Tibial artery (tissue), 4 donors: ENCODE data around the gene SCAPER.

ENCODE experiments used
- DNase-seq, 2 donors: peaks; one replicate each; pipeline ENCODE4 v3.0.0-alpha.2; 2019
- H3K27ac ChIP-seq, 2 donors: fragments of 200-600 bp; sonication (generic) in 1 of 2; 1 replicate in 1 of 2; 2 replicates in 1 of 2; pipeline ENCODE4 v1.5.1; 2018 to 2019; ENCODE audit warnings: mild to moderate bottlenecking in 1 of 2
- H3K27me3 ChIP-seq, 2 donors: fragments of 200-600 bp; sonication (generic) in 1 of 2; one replicate each; pipeline versions ENCODE4 v1.5.1 to v1.6.0; 2016 to 2019
- H3K36me3 ChIP-seq, 3 donors: fragments of 200-600 bp; sonication (generic) in 2 of 3; one replicate each; pipeline ENCODE4 v1.5.1; 2016 to 2019; ENCODE audit warnings: mild to moderate bottlenecking in 2 of 3
- H3K4me1 ChIP-seq, 4 donors: fragments of 200-600 bp; sonication (generic) in 2 of 4; 1 replicate in 3 of 4; 2 replicates in 1 of 4; pipeline ENCODE4 v1.5.1; 2016 to 2019
- H3K4me3 ChIP-seq, 2 donors: fragments of 200-600 bp; sonication (generic) in 1 of 2; 1 replicate in 1 of 2; 2 replicates in 1 of 2; pipeline ENCODE4 v1.5.1; 2018 to 2019; ENCODE audit warnings: mild to moderate bottlenecking in 2 of 2
- H3K9me3 ChIP-seq, 3 donors: fragments of 200-600 bp; sonication (generic) in 1 of 3; one replicate each; pipeline ENCODE4 v1.5.1; 2016 to 2019
- CTCF ChIP-seq, 2 experiments: fragments of 200-600 bp in 1 of 2; fragments of 450-650 bp in 1 of 2; IDR thresholded peaks; one replicate each; pipeline ENCODE4 v1.5.1; 2017 to 2019; ENCODE audit warnings: antibody characterized with exemption in 2 of 2, mild to moderate bottlenecking in 1 of 2, moderate library complexity in 1 of 2
- intact Hi-C: fragments of 100-400 bp; cut with DNase I; formaldehyde crosslinking; loops from one replicate; pipeline ENCODE4 v1.15.0; 2023; ENCODE audit warnings: low total_unique reads

SCAPER gene

DNA sequence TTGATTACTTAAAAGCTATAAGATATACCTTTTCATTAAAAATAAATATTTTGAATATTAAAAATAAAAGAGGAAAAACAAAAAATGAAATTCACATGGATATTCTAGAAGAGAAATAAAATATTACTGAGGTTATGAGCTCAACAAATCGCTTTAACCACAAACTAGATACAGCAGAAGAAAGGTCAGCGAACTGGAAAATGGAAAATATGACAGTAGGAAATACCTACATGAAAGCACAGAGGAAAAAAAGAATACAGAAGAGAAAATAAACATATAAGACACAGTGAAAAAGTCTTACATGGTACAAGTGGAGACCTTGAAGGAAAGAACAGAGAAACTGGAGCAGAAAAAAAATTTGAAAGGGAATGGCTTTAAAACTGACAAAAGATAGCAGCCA lies 33.2 kb downstream of the SCAPER start:
- intact Hi-C loops: no loop called here
- peaks cover 11 to 17% (median 16%) of the 10 kb centered on the region in 3 donors for H3K36me3 ChIP-seq
- H3K27ac ChIP-seq: no peak overlapping the region
- no peak for TF ChIP-seq CTCF (IDR thresholded peaks at IDR 0.05)
- H3K4me1 ChIP-seq: no peaks in the 10 kb centered on the region
- no peak overlapping the region for H3K4me3 ChIP-seq
- DNase-seq: no peak
- H3K27me3 ChIP-seq: no peaks in the 10 kb centered on the region
- H3K9me3 ChIP-seq: no peaks in the 10 kb centered on the region

DNA sequence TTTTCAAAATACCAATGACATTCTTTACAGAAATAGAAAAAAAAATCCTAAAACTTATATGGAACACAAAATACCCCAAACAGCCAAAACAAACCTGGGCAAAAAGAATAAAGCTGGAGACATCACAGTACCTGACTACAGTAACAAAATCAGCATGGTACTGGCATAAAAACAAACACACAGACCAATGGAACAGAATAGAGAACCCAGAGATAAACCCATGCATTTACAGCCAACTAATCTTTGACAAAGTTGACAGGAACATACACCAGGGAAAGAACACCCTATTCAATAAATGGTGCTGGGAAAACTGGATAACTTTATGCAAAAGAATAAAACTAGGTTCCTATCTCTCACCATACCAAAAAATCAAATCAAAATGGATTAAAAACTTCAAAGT lies 36.4 kb downstream of the SCAPER start:
- no peaks in the 10 kb centered on the region for H3K27me3 ChIP-seq
- no peaks in the 10 kb centered on the region for H3K9me3 ChIP-seq
- DNase-seq: no peak
- no peak for TF ChIP-seq CTCF (IDR thresholded peaks at IDR 0.05)
- intact Hi-C loops: no loop called here
- H3K4me3 ChIP-seq: no peak overlapping the region
- H3K27ac ChIP-seq: no peak overlapping the region
- H3K36me3 ChIP-seq: peaks cover 0 to under 1% (median 0%) of the 10 kb centered on the region in 3 donors
- H3K4me1 ChIP-seq: no peaks in the 10 kb centered on the region

DNA sequence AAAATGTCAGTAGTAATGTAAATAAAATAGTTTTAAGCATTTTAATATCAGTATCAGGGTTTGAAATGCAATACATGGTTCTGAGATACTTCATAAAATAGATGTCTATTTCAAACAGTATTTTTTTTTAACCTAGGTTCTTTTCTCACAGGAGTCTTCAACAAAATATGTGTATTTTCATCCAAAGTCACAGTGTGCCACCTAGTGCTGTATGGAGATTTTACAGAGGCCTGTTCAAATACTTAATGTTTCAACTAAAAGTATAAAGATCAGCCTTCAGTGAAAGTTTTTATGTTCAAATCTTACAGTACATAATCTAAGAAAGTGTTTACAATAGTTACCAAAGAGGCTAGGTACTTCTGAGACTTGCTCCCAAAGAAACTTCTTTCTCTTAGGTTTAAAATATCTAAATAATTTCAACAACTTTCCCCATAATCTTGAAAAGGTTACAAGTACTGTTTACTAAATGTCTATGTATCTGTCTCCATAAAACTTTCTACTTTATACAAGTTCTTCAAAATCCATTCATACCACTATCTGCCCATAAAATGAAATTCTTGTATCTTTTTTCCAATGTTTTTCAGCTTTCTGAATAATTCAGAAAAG lies 38.3 kb downstream of the SCAPER start:
- Histone ChIP-seq H3K27me3 (no peaks in the 10 kb centered on the region), H3K4me1 (no peaks in the 10 kb centered on the region), H3K36me3 (no peaks in the 10 kb centered on the region), H3K4me3 (no peak overlapping the region), H3K9me3 (no peaks in the 10 kb centered on the region), H3K27ac (no peak overlapping the region)
- peak in 1 of 2 experiments; percentile 29 for TF ChIP-seq CTCF (IDR thresholded peaks at IDR 0.05)
- intact Hi-C loops: no loop called here
- no peak for DNase-seq

DNA sequence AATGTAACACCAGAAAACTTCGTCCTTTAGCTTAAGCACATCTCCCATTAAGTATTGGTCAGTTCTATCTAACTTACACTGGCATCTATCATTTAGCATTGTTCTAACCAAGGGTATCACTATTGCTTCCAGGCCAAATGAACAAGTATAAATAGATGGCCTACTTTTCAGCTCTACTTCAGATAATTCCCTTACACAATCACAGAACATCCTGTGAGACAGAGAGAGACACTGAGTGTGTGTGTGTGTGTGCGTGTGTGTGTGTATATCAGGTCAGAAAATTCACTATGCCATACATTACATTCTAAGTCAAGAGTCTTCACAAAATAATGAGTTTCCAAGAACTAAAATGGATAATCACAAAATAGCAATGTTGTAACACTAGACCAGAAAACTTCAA lies 39.1 kb downstream of the SCAPER start:
- no peaks in the 10 kb centered on the region for H3K9me3 ChIP-seq
- no peak overlapping the region for H3K4me3 ChIP-seq
- intact Hi-C loops: no loop called here
- no peak for TF ChIP-seq CTCF (IDR thresholded peaks at IDR 0.05)
- H3K27me3 ChIP-seq: no peaks in the 10 kb centered on the region
- no peak overlapping the region for H3K27ac ChIP-seq
- no peak for DNase-seq
- no peaks in the 10 kb centered on the region for H3K36me3 ChIP-seq
- H3K4me1 ChIP-seq: no peaks in the 10 kb centered on the region

GRCh38 chr15:76865548-76865991 lies 39.6 kb downstream of the SCAPER start:
- no peak for TF ChIP-seq CTCF (IDR thresholded peaks at IDR 0.05)
- Histone ChIP-seq H3K9me3 (no peaks in the 10 kb centered on the region), H3K27ac (no peak overlapping the region), H3K4me1 (no peaks in the 10 kb centered on the region), H3K4me3 (no peak overlapping the region), H3K27me3 (no peaks in the 10 kb centered on the region), H3K36me3 (no peaks in the 10 kb centered on the region)
- no peak for DNase-seq
- intact Hi-C loops: no loop called here

GRCh38 chr15:76864586-76864985 lies 40.6 kb downstream of the SCAPER start:
- DNase-seq: no peak
- Histone ChIP-seq H3K4me1 (no peaks in the 10 kb centered on the region), H3K27ac (no peak overlapping the region), H3K36me3 (no peaks in the 10 kb centered on the region), H3K4me3 (no peak overlapping the region), H3K9me3 (no peaks in the 10 kb centered on the region), H3K27me3 (no peaks in the 10 kb centered on the region)
- no peak for TF ChIP-seq CTCF (IDR thresholded peaks at IDR 0.05)
- intact Hi-C loops: no loop called here
